PC-9 (cell line): ENCODE measurements around the gene GAL. TPM values are rescaled to one million over a fixed set of nuclear protein-coding genes. Genes with fewer than 3 reads are reported as not detected.

ENCODE experiments used
- BruUV-seq: library from RNA; stranded (reverse); fragments of 400-500 nt; replicated peaks from 2 replicates; lab custom pipeline; 2021; lab: Mats Ljungman, UMichigan
- CTCF ChIA-PET: fragments of 300-600 bp; sonication (Branson Sonifier 250); formaldehyde crosslinking; loops from one replicate; lab custom pipeline; 2022; ENCODE audit warnings: antibody characterized with exemption; lab: Charles Lee
- POLR2A ChIA-PET: fragments of 300-600 bp; sonication (Branson Sonifier 250); formaldehyde crosslinking; loops from one replicate; lab custom pipeline; 2022; ENCODE audit warnings: antibody characterized with exemption; ENCODE audit not compliant: unreplicated experiment; lab: Charles Lee
- DNase-seq, 2 experiments: peaks; one replicate each; pipeline versions ENCODE4 v3.0.0 to v3.0.0-alpha.2; 2015 to 2022; ENCODE audit warnings: mixed read lengths in 1 of 2
- H2AFZ ChIP-seq: fragments of 200-600 bp; sonication (generic); 2 replicates; pipeline ENCODE4 v1.8.1; 2017; ENCODE audit warnings: antibody characterized with exemption
- H3F3A ChIP-seq: fragments of 200-600 bp; sonication (generic); 2 replicates; pipeline ENCODE4 v1.8.1; 2017; ENCODE audit warnings: antibody characterized with exemption, mild to moderate bottlenecking, low read depth; ENCODE audit not compliant: insufficient read depth
- H3K27ac ChIP-seq: fragments of 200-600 bp; sonication (generic); 2 replicates; pipeline ENCODE4 v1.6.1; 2016; ENCODE audit warnings: mixed run types
- H3K27me3 ChIP-seq: fragments of 200-600 bp; sonication (generic); 2 replicates; pipeline ENCODE4 v1.6.1; 2016; ENCODE audit warnings: low read depth, mixed run types; ENCODE audit not compliant: insufficient read depth
- H3K36me3 ChIP-seq: fragments of 200-600 bp; sonication (generic); 2 replicates; pipeline ENCODE4 v1.6.1; 2016; ENCODE audit warnings: low read depth, mixed run types
- H3K4me1 ChIP-seq: fragments of 200-600 bp; sonication (generic); replicated peaks from 2 replicates; pipeline ENCODE4 v1.6.1; 2016; ENCODE audit warnings: mixed run types; ENCODE audit not compliant: insufficient read depth
- H3K4me2 ChIP-seq: fragments of 200-600 bp; sonication (generic); 2 replicates; pipeline ENCODE4 v1.6.1; 2017; ENCODE audit warnings: mixed run types
- H3K4me3 ChIP-seq: fragments of 200-600 bp; sonication (generic); 2 replicates; pipeline ENCODE4 v1.6.1; 2016; ENCODE audit warnings: mixed run types
- H3K79me2 ChIP-seq: fragments of 200-600 bp; sonication (generic); 2 replicates; pipeline ENCODE4 v1.6.1; 2017; ENCODE audit warnings: low read depth, mixed run types
- H3K9me2 ChIP-seq: fragments of 200-600 bp; sonication (generic); 2 replicates; pipeline ENCODE4 v1.8.1; 2017; ENCODE audit warnings: mild to moderate bottlenecking; ENCODE audit not compliant: insufficient read depth
- H3K9me3 ChIP-seq: fragments of 200-600 bp; sonication (generic); 2 replicates; pipeline ENCODE4 v1.8.1; 2016; ENCODE audit warnings: low read depth; ENCODE audit not compliant: insufficient read depth
- H4K20me1 ChIP-seq: fragments of 200-600 bp; sonication (generic); 2 replicates; pipeline ENCODE4 v1.8.1; 2017; ENCODE audit not compliant: insufficient read depth
- EZH2 ChIP-seq: fragments of 200-600 bp; sonication (generic); IDR thresholded peaks from 2 replicates; pipeline ENCODE4 v1.8.0; 2017; ENCODE audit warnings: antibody characterized with exemption, low read depth
- intact Hi-C: fragments of 100-400 bp; cut with micrococcal nuclease; formaldehyde crosslinking; loops from one replicate; pipeline ENCODE4 v1.10.0; 2022; ENCODE audit not compliant: unreplicated experiment
- total RNA-seq: library from RNA; stranded (reverse); gene quantifications from 2 replicates; pipeline ENCODE4 v1.2.3, GENCODE V29; 2021
- TF ChIP-seq, protein P1 (sequence below): fragments of 200-600 bp; sonication (generic); conservative IDR thresholded peaks from 2 replicates; pipeline ENCODE4 v1.6.1; 2017; ENCODE audit warnings: mixed run types, antibody characterized with exemption, mild to moderate bottlenecking, moderate library complexity

Gene GAL
- total RNA-seq, 1 experiment from 2014 or later, result 12.8 TPM

DNA sequence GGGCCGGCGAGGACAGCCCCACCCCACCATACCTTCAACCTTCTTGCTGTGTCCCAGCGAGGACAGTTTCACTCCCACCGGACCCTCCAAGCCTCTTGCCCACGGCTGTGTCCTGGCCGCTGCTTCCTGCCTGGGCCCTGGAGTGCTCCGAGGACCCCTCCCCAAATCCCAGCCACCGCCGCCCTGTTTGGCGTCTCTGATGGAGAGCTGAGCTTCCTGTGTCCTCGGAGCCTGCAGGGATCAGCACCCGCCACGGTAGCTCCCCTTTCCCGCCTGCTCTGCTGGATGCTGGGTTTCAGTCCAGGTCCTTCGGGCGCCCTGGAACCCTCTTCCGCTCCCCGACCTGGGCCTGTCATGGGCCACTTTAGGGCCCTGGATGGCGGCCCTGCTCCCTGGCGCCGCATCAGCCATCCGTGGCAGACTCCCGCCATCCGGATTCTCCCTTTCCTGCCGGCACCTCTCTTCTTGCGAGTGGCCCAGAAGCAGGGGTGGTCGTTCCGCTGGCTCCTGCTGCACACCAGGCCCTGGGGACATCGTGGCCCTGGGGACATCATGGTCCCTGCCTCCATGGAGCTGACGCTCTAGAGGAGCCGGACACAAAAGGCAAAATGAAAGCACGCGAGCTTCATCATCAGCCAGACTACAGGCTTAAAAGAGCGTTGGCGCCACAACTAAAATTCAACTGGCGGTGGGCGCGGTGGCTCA is 34.3 kb upstream of the GAL start:
- intact Hi-C loops, result no loop called here
- Histone ChIP-seq H3K4me3 (no peak overlapping the region), H3K9me3 (no peaks in the 10 kb centered on the region; the same call in 1 of the 2 replicates), H2AFZ (no peak overlapping the region), H3K4me2 (no peak overlapping the region), H3F3A (peaks cover under 1% of the 10 kb centered on the region; the same call in 1 of the 2 replicates), H3K9me2 (no peaks in the 10 kb centered on the region), H3K27ac (no peak overlapping the region), H3K4me1 (no peaks in the 10 kb centered on the region), H3K27me3 (peaks cover 86% of the 10 kb centered on the region), H3K79me2 (no peaks in the 10 kb centered on the region), H3K36me3 (no peaks in the 10 kb centered on the region), H4K20me1 (no peaks in the 10 kb centered on the region)
- BruUV-seq, result no TSS peak
- CTCF ChIA-PET, result no interaction called here
- no peak for DNase-seq
- POLR2A ChIA-PET, result no interaction called here
- TF ChIP-seq EZH2, result no peak
- TF ChIP-seq, protein P1, sequence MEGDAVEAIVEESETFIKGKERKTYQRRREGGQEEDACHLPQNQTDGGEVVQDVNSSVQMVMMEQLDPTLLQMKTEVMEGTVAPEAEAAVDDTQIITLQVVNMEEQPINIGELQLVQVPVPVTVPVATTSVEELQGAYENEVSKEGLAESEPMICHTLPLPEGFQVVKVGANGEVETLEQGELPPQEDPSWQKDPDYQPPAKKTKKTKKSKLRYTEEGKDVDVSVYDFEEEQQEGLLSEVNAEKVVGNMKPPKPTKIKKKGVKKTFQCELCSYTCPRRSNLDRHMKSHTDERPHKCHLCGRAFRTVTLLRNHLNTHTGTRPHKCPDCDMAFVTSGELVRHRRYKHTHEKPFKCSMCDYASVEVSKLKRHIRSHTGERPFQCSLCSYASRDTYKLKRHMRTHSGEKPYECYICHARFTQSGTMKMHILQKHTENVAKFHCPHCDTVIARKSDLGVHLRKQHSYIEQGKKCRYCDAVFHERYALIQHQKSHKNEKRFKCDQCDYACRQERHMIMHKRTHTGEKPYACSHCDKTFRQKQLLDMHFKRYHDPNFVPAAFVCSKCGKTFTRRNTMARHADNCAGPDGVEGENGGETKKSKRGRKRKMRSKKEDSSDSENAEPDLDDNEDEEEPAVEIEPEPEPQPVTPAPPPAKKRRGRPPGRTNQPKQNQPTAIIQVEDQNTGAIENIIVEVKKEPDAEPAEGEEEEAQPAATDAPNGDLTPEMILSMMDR, result no peak

- CTCF ChIA-PET, result no interaction called here
- TF ChIP-seq, protein P1, result no peak
- TF ChIP-seq EZH2, result no peak
Observed at GRCh38 chr11:68650801-68651200, 33.5 kb upstream of the GAL start.

DNA sequence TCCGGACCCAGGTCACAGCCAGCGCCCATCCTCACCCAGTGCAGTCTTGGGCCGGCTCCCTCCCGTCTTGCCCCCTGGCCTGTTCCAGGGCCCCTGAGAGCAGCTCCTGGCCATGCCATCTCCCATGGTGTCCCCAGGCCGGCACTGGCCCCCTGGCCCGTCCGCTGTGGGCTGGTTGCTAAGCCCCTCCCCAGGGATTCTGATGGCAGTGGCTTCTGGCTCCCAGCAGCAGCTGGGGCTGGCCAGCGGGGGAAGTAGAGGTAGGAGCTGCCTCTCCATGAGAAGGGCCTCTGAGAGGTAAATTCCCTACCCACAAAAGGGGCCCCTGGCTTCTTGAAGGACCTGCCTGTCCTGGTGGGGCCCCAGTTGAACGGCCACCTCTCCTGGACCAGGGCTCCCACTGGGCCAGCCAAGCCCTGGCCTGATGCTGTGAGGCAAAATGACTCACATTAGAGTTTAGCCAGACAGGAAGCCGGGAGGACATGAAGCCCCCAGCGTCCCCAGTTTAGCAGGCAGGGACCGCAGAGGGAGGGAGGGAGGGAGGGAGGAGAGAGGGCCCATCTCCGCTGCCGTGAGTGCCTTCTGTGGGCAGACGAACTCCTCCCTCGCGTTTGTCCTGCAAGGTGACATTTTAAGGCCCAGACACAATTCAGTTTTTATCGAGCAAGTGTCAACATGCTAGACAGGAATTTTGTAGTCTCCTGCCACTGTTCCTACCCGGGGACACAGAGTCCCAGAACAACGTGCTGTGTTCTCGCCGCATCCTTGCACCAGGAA is 32.9 kb upstream of the GAL start:
- Histone ChIP-seq H3K36me3 (no peaks in the 10 kb centered on the region), H2AFZ (no peak overlapping the region), H3K4me3 (no peak overlapping the region), H3K27me3 (peaks cover 89% of the 10 kb centered on the region), H3K4me1 (no peaks in the 10 kb centered on the region), H3K9me2 (no peaks in the 10 kb centered on the region), H3K27ac (no peak overlapping the region), H3F3A (no peaks in the 10 kb centered on the region), H3K4me2 (no peak overlapping the region), H3K9me3 (no peaks in the 10 kb centered on the region), H4K20me1 (no peaks in the 10 kb centered on the region), H3K79me2 (no peaks in the 10 kb centered on the region)
- CTCF ChIA-PET, result no interaction called here
- TF ChIP-seq, protein P1, result no peak
- TF ChIP-seq EZH2, result no peak
- intact Hi-C loops, result no loop called here
- no TSS peak for BruUV-seq
- no peak for DNase-seq
- POLR2A ChIA-PET, result no interaction called here

More at GRCh38 chr11:68650801-68651200, 33.5 kb upstream of the GAL start:
- Histone ChIP-seq H3K27ac (no peak overlapping the region), H3K9me2 (no peaks in the 10 kb centered on the region), H3K4me3 (no peak overlapping the region), H2AFZ (no peak overlapping the region), H3F3A (no peaks in the 10 kb centered on the region), H3K79me2 (no peaks in the 10 kb centered on the region), H4K20me1 (no peaks in the 10 kb centered on the region), H3K4me1 (no peaks in the 10 kb centered on the region), H3K36me3 (no peaks in the 10 kb centered on the region), H3K4me2 (no peak overlapping the region), H3K9me3 (no peaks in the 10 kb centered on the region; the same call in 1 of the 2 replicates), H3K27me3 (peaks cover 89% of the 10 kb centered on the region)
- no TSS peak for BruUV-seq
- DNase-seq, result no peak
- POLR2A ChIA-PET, result no interaction called here
- intact Hi-C loops, result no loop called here
